HuH-7 (cell line): Measurements from ENCODE around the gene CCR6.
"Not testable (repeated sequence)": the region's sequence is repeated elsewhere in the genome, so short reads cannot be mapped to it uniquely, and the experiment has no call there.

Experiments used
- DNase-seq: peaks from one replicate; pipeline ENCODE4 v3.0.0; 2011; ENCODE audit warnings: low spot score

The CCR6 gene

GRCh38 chr6:167172011-167172410 lies 49.1 kb downstream of the CCR6 start:
- DNase-seq = not testable (repeated sequence)

GRCh38 chr6:167177271-167177670 lies 54.4 kb downstream of the CCR6 start:
- DNase-seq = not testable (repeated sequence)

- not testable (repeated sequence) for DNase-seq
Measured at GRCh38 chr6:167178896-167179655, 56.2 kb downstream of the CCR6 start.

GRCh38 chr6:167180086-167180485 lies 57.2 kb downstream of the CCR6 start:
- DNase-seq = not testable (repeated sequence)

- DNase-seq = not testable (repeated sequence)
Measured at GRCh38 chr6:167181351-167181750, 58.5 kb downstream of the CCR6 start.

GRCh38 chr6:167182913-167183314 lies 60.0 kb downstream of the CCR6 start:
- DNase-seq = not testable (repeated sequence)

GRCh38 chr6:167185101-167185500 lies 62.2 kb downstream of the CCR6 start:
- DNase-seq = not testable (repeated sequence)

- not testable (repeated sequence) for DNase-seq
Measured at GRCh38 chr6:167187275-167187674, 64.4 kb downstream of the CCR6 start.
